GM20431 (cell line): Measurements from ENCODE around the gene NPTX2.
"Not testable (repeated sequence)": the region's sequence is repeated elsewhere in the genome, so short reads cannot be mapped to it uniquely, and the experiment has no call there.

Source experiments
- in situ Hi-C: fragments of 300-500 bp; cut with MseI, MboI; formaldehyde crosslinking; loops from one replicate; pipeline ENCODE4 v1.15.0; 2020; ENCODE audit warnings: low sequenced_read_pairs; ENCODE audit not compliant: unreplicated experiment

Gene NPTX2

GRCh38 chr7:98617051-98617959, at the start of gene NPTX2:
Gene NPTX2 (plus strand): TSS chr7:98617285. CDS start chr7:98617462, 177 bp downstream.
- in situ Hi-C loops, result no loop called here

- in situ Hi-C loops, result no loop called here
Measured at GRCh38 chr7:98567991-98568390, 49.1 kb upstream of the NPTX2 start.

- in situ Hi-C loops, result no loop called here
Measured at GRCh38 chr7:98568891-98569290, 48.2 kb upstream of the NPTX2 start.

GRCh38 chr7:98569691-98570337, 47.3 kb upstream of the NPTX2 start:
- in situ Hi-C loops, result no loop called here

GRCh38 chr7:98571006-98571405, 46.1 kb upstream of the NPTX2 start:
- in situ Hi-C loops, result no loop called here

GRCh38 chr7:98571986-98572385, 45.1 kb upstream of the NPTX2 start:
- in situ Hi-C loops, result no loop called here

- in situ Hi-C loops, result not testable (repeated sequence)
Measured at GRCh38 chr7:98572716-98573115, 44.4 kb upstream of the NPTX2 start.

GRCh38 chr7:98573816-98574215, 43.3 kb upstream of the NPTX2 start:
- in situ Hi-C loops, result no loop called here

- in situ Hi-C loops, result no loop called here
Measured at GRCh38 chr7:98575878-98576277, 41.2 kb upstream of the NPTX2 start.

GRCh38 chr7:98584830-98585229, 32.3 kb upstream of the NPTX2 start:
- in situ Hi-C loops, result no loop called here

- in situ Hi-C loops, result no loop called here
Measured at GRCh38 chr7:98591926-98592325, 25.2 kb upstream of the NPTX2 start.

GRCh38 chr7:98594348-98594747, 22.7 kb upstream of the NPTX2 start:
- in situ Hi-C loops, result no loop called here

GRCh38 chr7:98594787-98595186, 22.3 kb upstream of the NPTX2 start:
- in situ Hi-C loops, result no loop called here

- in situ Hi-C loops, result no loop called here
Measured at GRCh38 chr7:98598846-98599615, 18.1 kb upstream of the NPTX2 start.

GRCh38 chr7:98599886-98600285, 17.2 kb upstream of the NPTX2 start:
- in situ Hi-C loops, result no loop called here

- in situ Hi-C loops, result no loop called here
Measured at GRCh38 chr7:98602755-98603398, 14.2 kb upstream of the NPTX2 start.

GRCh38 chr7:98603399-98603788, 13.7 kb upstream of the NPTX2 start:
- in situ Hi-C loops, result no loop called here

- in situ Hi-C loops, result no loop called here
Measured at GRCh38 chr7:98613601-98614425, 3.3 kb upstream of the NPTX2 start.

GRCh38 chr7:98616381-98617050, 569 bp upstream of the NPTX2 start:
- in situ Hi-C loops, result no loop called here
